Keratinocyte (primary cell): ENCODE measurements around the gene HEXD. TPM values are rescaled to one million over a fixed set of nuclear protein-coding genes. Genes with fewer than 3 reads are reported as not detected.

ENCODE experiments used
- DNase-seq: peaks from one replicate; pipeline ENCODE4 v3.0.0-alpha.2; 2011; ENCODE audit warnings: low read depth, missing footprints, low spot score
- FAIRE-seq: peaks from 2 replicates; lab custom pipeline; 2011; peaks lifted over from hg19 to GRCh38; lab: Jason Lieb, UNC
- H2AFZ ChIP-seq: 2 replicates; pipeline ENCODE4 v1.6.0; 2012; ENCODE audit warnings: low read length, control low read depth, inconsistent platforms; ENCODE audit not compliant: control insufficient read depth
- H3K27ac ChIP-seq: 2 replicates; pipeline ENCODE4 v1.5.1; 2011; ENCODE audit warnings: low read length; ENCODE audit not compliant: control insufficient read depth, insufficient read depth
- H3K27me3 ChIP-seq: 3 replicates; pipeline ENCODE4 v1.6.0; 2011; ENCODE audit warnings: low read length; ENCODE audit not compliant: control insufficient read depth, insufficient read depth; ENCODE audit errors: extremely low read depth
- H3K36me3 ChIP-seq, 2 experiments: 2 replicates in 1 of 2; 3 replicates in 1 of 2; pipeline ENCODE4 v1.5.1; 2011; ENCODE audit warnings: low read length in 2 of 2, mild to moderate bottlenecking in 1 of 2; ENCODE audit not compliant: control insufficient read depth in 2 of 2, insufficient read depth in 2 of 2; ENCODE audit errors: extremely low read depth in 1 of 2
- H3K4me1 ChIP-seq: 3 replicates; pipeline ENCODE4 v1.5.1; 2011; ENCODE audit warnings: low read length; ENCODE audit not compliant: control insufficient read depth, insufficient read depth; ENCODE audit errors: extremely low read depth
- H3K4me2 ChIP-seq: 3 replicates; pipeline ENCODE4 v1.6.0; 2011; ENCODE audit warnings: low read depth, low read length; ENCODE audit not compliant: control insufficient read depth, insufficient read depth; ENCODE audit errors: extremely low read depth
- H3K4me3 ChIP-seq, 3 experiments: fragments of 200-600 bp in 1 of 3; sonication (generic) in 1 of 3; 2 replicates in 2 of 3; 3 replicates in 1 of 3; pipeline ENCODE4 v1.5.1; 2011 to 2016; ENCODE audit warnings: low read length in 3 of 3, mild to moderate bottlenecking in 3 of 3, control low read depth in 2 of 3, inconsistent platforms in 1 of 3, low read depth in 1 of 3, mixed read lengths in 1 of 3, mixed run types in 1 of 3, moderate library complexity in 1 of 3; ENCODE audit not compliant: control insufficient read depth in 2 of 3, insufficient read depth in 2 of 3; ENCODE audit errors: extremely low read depth in 1 of 3
- H3K79me2 ChIP-seq: 2 replicates; pipeline ENCODE4 v1.6.0; 2012; ENCODE audit warnings: low read length; ENCODE audit not compliant: control insufficient read depth, insufficient read depth
- H3K9ac ChIP-seq: 3 replicates; pipeline ENCODE4 v1.6.0; 2011; ENCODE audit warnings: low read length; ENCODE audit not compliant: control insufficient read depth, insufficient read depth; ENCODE audit errors: extremely low read depth
- H3K9me1 ChIP-seq: 3 replicates; pipeline ENCODE4 v1.6.0; 2011; ENCODE audit warnings: low read length; ENCODE audit not compliant: control insufficient read depth, insufficient read depth; ENCODE audit errors: extremely low read depth
- H3K9me3 ChIP-seq: 2 replicates; pipeline ENCODE4 v1.5.1; 2012; ENCODE audit warnings: low read depth, low read length; ENCODE audit not compliant: control insufficient read depth
- H4K20me1 ChIP-seq: 3 replicates; pipeline ENCODE4 v1.6.0; 2011; ENCODE audit warnings: low read length; ENCODE audit not compliant: control insufficient read depth, insufficient read depth; ENCODE audit errors: extremely low read depth
- EZH2 ChIP-seq: IDR thresholded peaks from one replicate; pipeline ENCODE4 v1.6.1; 2012; ENCODE audit warnings: inconsistent platforms, mild to moderate bottlenecking, low read length, moderate library complexity
- dilution Hi-C: fragments of 300-500 bp; cut with MboI; formaldehyde crosslinking; loops from one replicate; pipeline ENCODE4 v1.7.0; 2020; ENCODE audit warnings: low sequenced_read_pairs; ENCODE audit not compliant: extremely low pct_ligation_motif_present
- polyA plus RNA-seq, 5 experiments: library from polyadenylated mRNA; depleted of rRNA in 3 of 5; stranded (reverse) in 3 of 5; stranded (forward) in 1 of 5; unstranded in 1 of 5; fragments of >200 nt; gene quantifications; 1 replicate in 1 of 5; 2 replicates in 3 of 5; 3 replicates in 1 of 5; pipeline versions ENCODE4 v1.2.1 to v1.2.3, GENCODE V29; 2011 to 2012; ENCODE audit warnings: missing spikeins in 2 of 5, low read depth in 1 of 5, low replicate concordance in 1 of 5
- TF ChIP-seq, protein P1 (sequence below), 3 experiments: IDR thresholded peaks in 1 of 3; conservative IDR thresholded peaks in 1 of 3; optimal IDR thresholded peaks in 1 of 3; 2 replicates in 2 of 3; 3 replicates in 1 of 3; pipeline versions ENCODE3 to v1.5.1; 2011; ENCODE audit warnings: low read length in 3 of 3, mild to moderate bottlenecking in 3 of 3, moderate library complexity in 2 of 3, control low read depth in 1 of 3, inconsistent platforms in 1 of 3; ENCODE audit not compliant: insufficient read depth in 2 of 3; ENCODE audit errors: extremely low read depth in 1 of 3

HEXD gene
- polyA plus RNA-seq, 1 donor (not counting 4 experiments of a cell fraction or from before 2014, with no cell fraction given), result 5.6 TPM

DNA sequence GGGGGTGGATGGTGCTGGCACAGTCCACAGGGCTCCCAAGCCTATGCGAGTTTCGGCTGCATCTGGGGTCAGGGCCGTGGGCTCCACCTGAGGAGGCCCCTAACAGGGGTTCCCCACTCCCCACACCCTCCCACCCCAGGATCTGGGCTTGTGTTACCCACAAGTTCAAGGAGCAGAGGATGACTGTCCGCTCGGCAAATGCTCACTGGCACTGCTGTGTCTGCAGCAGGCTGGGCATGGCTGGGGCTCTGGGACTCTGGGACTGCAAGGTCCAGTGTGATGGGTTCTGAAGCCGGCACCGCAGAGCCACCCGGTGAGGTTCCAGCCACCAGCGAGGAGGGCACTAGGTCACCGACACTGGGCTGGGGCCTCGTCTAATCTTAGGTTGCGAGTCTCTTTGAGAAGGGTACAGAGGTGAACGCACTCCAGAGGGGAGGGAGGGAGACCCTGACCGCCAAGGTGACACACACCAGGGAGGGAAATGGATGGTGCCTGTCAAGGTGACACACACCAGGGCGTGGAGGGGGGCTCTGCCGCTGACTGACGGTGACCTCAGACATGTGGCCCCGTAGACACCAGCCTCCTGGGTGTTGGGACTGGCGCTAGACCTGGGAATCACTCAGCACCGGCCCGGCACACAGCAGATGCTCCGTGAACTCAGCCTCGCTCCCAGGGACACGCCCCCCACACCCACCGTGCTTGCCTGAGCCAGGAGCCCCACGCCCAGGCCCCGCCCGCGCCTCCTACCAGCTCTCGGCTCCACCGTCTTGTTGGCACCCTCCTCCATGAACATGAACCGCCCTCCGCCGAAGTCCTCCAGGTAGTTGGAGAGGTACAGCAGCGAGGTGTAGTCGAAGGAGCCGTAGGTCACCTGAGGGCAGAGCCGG, 20.5 kb upstream of the HEXD start:
- TF ChIP-seq EZH2, result no peak
- TF ChIP-seq, protein P1, sequence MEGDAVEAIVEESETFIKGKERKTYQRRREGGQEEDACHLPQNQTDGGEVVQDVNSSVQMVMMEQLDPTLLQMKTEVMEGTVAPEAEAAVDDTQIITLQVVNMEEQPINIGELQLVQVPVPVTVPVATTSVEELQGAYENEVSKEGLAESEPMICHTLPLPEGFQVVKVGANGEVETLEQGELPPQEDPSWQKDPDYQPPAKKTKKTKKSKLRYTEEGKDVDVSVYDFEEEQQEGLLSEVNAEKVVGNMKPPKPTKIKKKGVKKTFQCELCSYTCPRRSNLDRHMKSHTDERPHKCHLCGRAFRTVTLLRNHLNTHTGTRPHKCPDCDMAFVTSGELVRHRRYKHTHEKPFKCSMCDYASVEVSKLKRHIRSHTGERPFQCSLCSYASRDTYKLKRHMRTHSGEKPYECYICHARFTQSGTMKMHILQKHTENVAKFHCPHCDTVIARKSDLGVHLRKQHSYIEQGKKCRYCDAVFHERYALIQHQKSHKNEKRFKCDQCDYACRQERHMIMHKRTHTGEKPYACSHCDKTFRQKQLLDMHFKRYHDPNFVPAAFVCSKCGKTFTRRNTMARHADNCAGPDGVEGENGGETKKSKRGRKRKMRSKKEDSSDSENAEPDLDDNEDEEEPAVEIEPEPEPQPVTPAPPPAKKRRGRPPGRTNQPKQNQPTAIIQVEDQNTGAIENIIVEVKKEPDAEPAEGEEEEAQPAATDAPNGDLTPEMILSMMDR (optimal IDR thresholded peaks at IDR 0.05 in 1 of 3, IDR thresholded peaks at IDR 0.05 in 1 of 3, conservative IDR thresholded peaks at IDR 0.05 in 1 of 3; ENCODE audit: extremely low read depth in 1 of 3, insufficient read depth in 2 of 3, low read length in 3 of 3), result no peak
- Histone ChIP-seq H3K36me3 (peaks cover 0 to 2% of the 10 kb centered on the region in 2 experiments), H3K9ac (no peak overlapping the region), H3K4me3 (no peak overlapping the region), H2AFZ (no peak overlapping the region), H3K4me1 (no peaks in the 10 kb centered on the region), H3K9me3 (no peaks in the 10 kb centered on the region), H3K4me2 (no peak overlapping the region), H4K20me1 (no peaks in the 10 kb centered on the region), H3K79me2 (no peaks in the 10 kb centered on the region), H3K9me1 (no peaks in the 10 kb centered on the region), H3K27me3 (no peaks in the 10 kb centered on the region), H3K27ac (no peak overlapping the region)
- DNase-seq, result no peak
- FAIRE-seq, result no peak
- dilution Hi-C loops, result no loop called here

DNA sequence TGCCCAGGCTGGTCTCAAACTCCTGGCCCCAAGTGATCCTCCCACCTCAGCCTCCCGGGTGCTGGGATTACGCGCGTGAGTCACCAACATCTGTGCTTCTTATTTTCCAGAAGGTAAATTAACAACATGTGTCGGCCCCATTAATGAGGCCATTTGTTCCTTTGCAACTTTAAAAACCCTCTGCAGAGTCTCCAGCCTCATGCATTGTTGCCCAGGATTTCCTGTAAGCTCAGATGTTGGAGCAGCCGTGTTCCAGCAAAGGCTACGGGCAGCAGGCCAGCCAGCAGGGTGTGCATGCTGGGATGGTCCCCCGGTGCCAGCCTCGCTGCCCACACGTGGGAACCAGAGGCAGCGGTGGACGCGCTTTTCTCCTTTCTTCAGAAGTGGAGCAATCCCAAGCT, 19.1 kb upstream of the HEXD start:
- TF ChIP-seq, protein P1 (optimal IDR thresholded peaks at IDR 0.05 in 1 of 3, IDR thresholded peaks at IDR 0.05 in 1 of 3, conservative IDR thresholded peaks at IDR 0.05 in 1 of 3; ENCODE audit: extremely low read depth in 1 of 3, insufficient read depth in 2 of 3, low read length in 3 of 3), result no peak
- TF ChIP-seq EZH2, result no peak
- no peak overlapping the region for H3K27ac ChIP-seq

More for the DNA sequence above, 19.1 kb upstream of the HEXD start:
- no peaks in the 10 kb centered on the region for H3K4me1 ChIP-seq
- FAIRE-seq, result no peak
- H3K9ac ChIP-seq, result no peak overlapping the region
- no peaks in the 10 kb centered on the region for H3K9me1 ChIP-seq
- no peak for DNase-seq
- H3K9me3 ChIP-seq, result no peaks in the 10 kb centered on the region
- no peaks in the 10 kb centered on the region for H4K20me1 ChIP-seq
- H3K4me3 ChIP-seq, result no peak overlapping the region
- H3K79me2 ChIP-seq, result no peaks in the 10 kb centered on the region
- no peak overlapping the region for H2AFZ ChIP-seq
- H3K4me2 ChIP-seq, result no peak overlapping the region
- dilution Hi-C loops, result no loop called here
- peaks cover 2 to 4% of the 10 kb centered on the region in 2 experiments for H3K36me3 ChIP-seq
- no peaks in the 10 kb centered on the region for H3K27me3 ChIP-seq
